Common myeloid progenitor, CD34-positive (primary cell): ENCODE measurements around the gene SMOC2.

ENCODE experiments used
- CTCF ChIA-PET: fragments of 350-600 bp; sonication (Branson Sonifier 250); formaldehyde crosslinking; loops from one replicate; lab custom pipeline; 2021; ENCODE audit warnings: antibody characterized with exemption; lab: Charles Lee
- POLR2A ChIA-PET: fragments of 350-600 bp; sonication (Branson Sonifier 250); formaldehyde crosslinking; loops from one replicate; lab custom pipeline; 2021; ENCODE audit warnings: antibody characterized with exemption; lab: Charles Lee
- DNase-seq, 3 donors: peaks; one replicate each; pipeline versions ENCODE4 v3.0.0 to v3.0.0-alpha.2; 2013
- H3K27ac ChIP-seq, 2 experiments: 1 replicate in 1 of 2; 2 replicates in 1 of 2; pipeline ENCODE4 v1.7.0; 2013; ENCODE audit warnings: inconsistent platforms in 2 of 2, low read length in 2 of 2, mild to moderate bottlenecking in 2 of 2, low read depth in 1 of 2, moderate library complexity in 1 of 2; ENCODE audit not compliant: severe bottlenecking in 2 of 2, insufficient read depth in 1 of 2, poor library complexity in 1 of 2
- H3K27me3 ChIP-seq, 5 experiments: replicated peaks in 2 of 5; 1 replicate in 3 of 5; 2 replicates in 2 of 5; pipeline versions ENCODE4 v1.6.1 to v1.7.0; 2013; ENCODE audit warnings: low read length in 4 of 5, mild to moderate bottlenecking in 2 of 5, moderate library complexity in 2 of 5, inconsistent platforms in 1 of 5; ENCODE audit not compliant: insufficient read depth in 5 of 5, control insufficient read depth in 4 of 5
- H3K36me3 ChIP-seq, 4 experiments: 1 replicate in 2 of 4; 2 replicates in 2 of 4; pipeline versions ENCODE4 v1.6.1 to v1.7.0; 2013; ENCODE audit warnings: low read length in 3 of 4, control low read depth in 1 of 4, mild to moderate bottlenecking in 1 of 4; ENCODE audit not compliant: control insufficient read depth in 4 of 4, insufficient read depth in 4 of 4
- H3K4me1 ChIP-seq, 4 experiments: 1 replicate in 3 of 4; 2 replicates in 1 of 4; pipeline versions ENCODE4 v1.6.1 to v1.7.1; 2013; ENCODE audit warnings: low read length in 3 of 4, mild to moderate bottlenecking in 3 of 4, control low read depth in 1 of 4, inconsistent platforms in 1 of 4, moderate library complexity in 1 of 4; ENCODE audit not compliant: control insufficient read depth in 4 of 4, insufficient read depth in 4 of 4; ENCODE audit errors: control extremely low read depth in 1 of 4
- H3K4me3 ChIP-seq, 7 experiments: 1 replicate in 4 of 7; 2 replicates in 3 of 7; pipeline versions ENCODE4 v1.5.1 to v1.7.0; 2013; ENCODE audit warnings: mild to moderate bottlenecking in 7 of 7, low read length in 6 of 7, moderate library complexity in 6 of 7, inconsistent platforms in 2 of 7, low read depth in 2 of 7, control low read depth in 1 of 7; ENCODE audit not compliant: insufficient read depth in 4 of 7, control insufficient read depth in 1 of 7; ENCODE audit errors: extremely low read depth in 1 of 7
- H3K9me3 ChIP-seq, 5 experiments: 1 replicate in 4 of 5; 2 replicates in 1 of 5; pipeline versions ENCODE4 v1.6.1 to v1.7.1; 2013; ENCODE audit warnings: low read length in 4 of 5, mild to moderate bottlenecking in 2 of 5, inconsistent platforms in 1 of 5, low read depth in 1 of 5, moderate library complexity in 1 of 5; ENCODE audit not compliant: control insufficient read depth in 4 of 5, insufficient read depth in 2 of 5; ENCODE audit errors: control extremely low read depth in 1 of 5
- WGBS: methylation state at CpG from one replicate; pipeline ENCODE4 v1.1.5; 2013; ENCODE audit not compliant: insufficient coverage; 5-methylcytosine and 5-hydroxymethylcytosine counted together

Gene SMOC2

DNA sequence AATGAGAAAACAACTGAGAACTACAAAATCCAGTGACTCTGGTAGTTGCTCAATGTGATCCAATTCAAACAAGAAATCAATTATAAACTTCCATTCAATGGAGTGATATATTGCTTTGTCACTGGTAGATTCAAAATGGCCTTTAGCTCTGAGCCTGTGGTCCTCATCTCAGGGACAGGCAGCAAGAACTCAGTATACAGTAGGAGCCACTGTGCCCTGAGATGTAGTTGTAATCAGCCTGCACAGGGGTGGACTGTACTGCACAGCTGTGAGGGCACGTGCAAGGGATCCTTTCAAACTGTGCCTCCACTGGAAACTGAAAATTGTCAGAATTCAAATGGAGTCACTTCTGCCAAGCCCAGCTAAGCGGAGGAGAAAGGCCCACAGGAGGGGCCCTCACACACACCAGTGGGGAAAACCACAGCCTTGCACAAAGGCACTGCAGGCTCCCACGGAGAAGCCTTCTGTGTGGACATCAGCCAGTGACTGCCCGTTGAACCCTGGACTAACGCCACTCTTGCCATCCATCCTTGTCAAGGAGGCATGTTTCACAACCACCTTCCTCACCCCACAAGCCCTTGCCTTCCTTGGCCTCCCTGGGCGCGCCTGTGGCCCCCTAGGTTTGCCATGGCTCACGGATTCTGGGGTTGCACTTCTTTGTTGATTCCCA lies 186.7 kb downstream of the SMOC2 start:
- POLR2A ChIA-PET = no interaction called here
- CTCF ChIA-PET = no interaction called here
- peaks cover 0 to 3% (median 0%) of the 10 kb centered on the region in 5 experiments for H3K27me3 ChIP-seq
- H3K36me3 ChIP-seq = no peaks in the 10 kb centered on the region
- H3K9me3 ChIP-seq = no peaks in the 10 kb centered on the region
- H3K4me3 ChIP-seq = no peak overlapping the region
- no peak overlapping the region for H3K27ac ChIP-seq
- 93% methylated on average over 8 of the region's 8 CpGs for WGBS
- no peak for DNase-seq
- H3K4me1 ChIP-seq = no peaks in the 10 kb centered on the region

GRCh38 chr6:168628176-168628553 lies 187.2 kb downstream of the SMOC2 start:
- WGBS = 100% methylated on average over 1 of the region's 6 CpGs
- CTCF ChIA-PET = no interaction called here
- Histone ChIP-seq H3K36me3 (no peaks in the 10 kb centered on the region), H3K4me3 (no peak overlapping the region), H3K9me3 (peaks cover 0 to under 1% (median 0%) of the 10 kb centered on the region in 5 experiments), H3K4me1 (no peaks in the 10 kb centered on the region), H3K27me3 (peaks cover 0 to 3% (median 0%) of the 10 kb centered on the region in 5 experiments), H3K27ac (no peak overlapping the region)
- no peak for DNase-seq
- POLR2A ChIA-PET = no interaction called here

- ChIA-PET CTCF (no interaction called here), POLR2A (no interaction called here)
- DNase-seq = no peak
- Histone ChIP-seq H3K4me1 (no peaks in the 10 kb centered on the region), H3K27me3 (peaks cover 0 to 3% (median 0%) of the 10 kb centered on the region in 5 experiments), H3K9me3 (peaks cover 0 to 4% (median 0%) of the 10 kb centered on the region in 5 experiments), H3K36me3 (no peaks in the 10 kb centered on the region), H3K27ac (no peak overlapping the region), H3K4me3 (no peak overlapping the region)
- 98% methylated on average over 14 of the region's 19 CpGs for WGBS
Measured at GRCh38 chr6:168628732-168629245, 187.8 kb downstream of the SMOC2 start.

DNA sequence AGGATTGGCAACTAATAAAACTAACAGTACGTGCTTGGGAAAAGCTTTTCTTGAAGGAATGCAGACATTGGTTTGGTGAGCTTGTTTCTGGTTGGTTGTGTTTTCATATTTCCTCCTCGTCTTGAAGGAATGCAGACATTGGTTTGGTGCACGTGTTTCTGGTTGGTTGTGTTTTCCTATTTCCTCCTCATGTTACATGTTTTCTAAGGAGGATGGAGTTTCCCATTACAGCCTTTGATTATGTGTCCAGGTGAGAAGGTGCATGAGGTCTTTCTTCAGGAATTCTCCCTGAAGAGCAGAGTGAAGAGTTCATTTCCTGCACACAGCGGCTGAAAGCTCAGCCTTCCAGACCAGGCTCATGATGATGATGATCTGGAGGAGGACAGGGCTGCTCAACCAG lies 190.6 kb downstream of the SMOC2 start:
- Histone ChIP-seq H3K4me1 (no peaks in the 10 kb centered on the region), H3K9me3 (peaks cover 0 to 10% (median 0%) of the 10 kb centered on the region in 5 experiments), H3K4me3 (no peak overlapping the region), H3K27ac (no peak overlapping the region), H3K27me3 (peaks cover 0 to 8% (median 0%) of the 10 kb centered on the region in 5 experiments), H3K36me3 (no peaks in the 10 kb centered on the region)
- CTCF ChIA-PET = no interaction called here
- DNase-seq = no peak
- WGBS = 94% methylated on average over 2 of the region's 4 CpGs
- POLR2A ChIA-PET = no interaction called here

GRCh38 chr6:168632694-168633093 lies 191.7 kb downstream of the SMOC2 start:
- 87% methylated on average over 3 of the region's 3 CpGs for WGBS
- Histone ChIP-seq H3K4me3 (no peak overlapping the region), H3K27ac (no peak overlapping the region), H3K4me1 (no peaks in the 10 kb centered on the region), H3K9me3 (peaks cover 0 to 10% (median 0%) of the 10 kb centered on the region in 5 experiments), H3K27me3 (peaks cover 0 to 10% (median 0%) of the 10 kb centered on the region in 5 experiments), H3K36me3 (no peaks in the 10 kb centered on the region)
- CTCF ChIA-PET = no interaction called here
- POLR2A ChIA-PET = no interaction called here
- no peak for DNase-seq

DNA sequence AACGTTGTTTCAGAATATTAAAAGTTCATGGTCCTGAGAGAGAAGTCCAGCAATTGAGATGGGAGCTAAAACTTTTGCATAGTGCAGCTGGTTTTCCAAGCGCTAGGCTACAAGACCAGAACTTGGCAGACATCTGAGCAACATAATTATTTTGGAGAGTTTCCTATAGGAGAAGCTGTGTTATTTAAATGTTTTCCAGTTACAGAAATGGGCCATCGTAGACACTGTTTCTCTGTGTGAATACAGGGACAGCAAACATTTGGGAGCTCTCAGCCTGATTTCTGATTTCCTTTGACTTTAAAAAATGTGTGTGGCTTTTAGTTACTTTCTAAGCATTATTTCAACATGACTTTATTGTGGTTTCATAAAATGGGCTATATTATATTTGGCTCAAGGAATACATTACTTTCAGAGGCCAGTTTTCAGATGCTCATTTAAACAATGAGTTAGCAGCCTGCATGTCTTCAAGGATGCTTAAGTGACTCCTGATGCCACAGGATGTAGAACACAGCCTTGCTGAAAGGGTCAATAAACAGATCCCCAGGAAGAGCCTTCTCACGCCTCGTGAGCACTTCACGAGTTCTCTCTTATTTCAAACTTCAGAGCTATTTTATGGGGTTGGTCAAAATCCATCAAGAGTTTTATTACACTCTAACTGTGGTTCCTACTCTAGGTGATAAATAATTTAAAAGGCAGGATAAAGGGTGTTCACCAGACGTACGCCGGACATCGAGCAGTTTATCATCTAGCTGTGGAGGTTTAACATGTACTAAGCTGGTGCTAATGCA lies 193.8 kb downstream of the SMOC2 start:
- H3K36me3 ChIP-seq = no peaks in the 10 kb centered on the region
- no peak for DNase-seq
- ChIA-PET POLR2A (no interaction called here), CTCF (interaction anchor here (0.8 kb wide), 1 partner anchor 9 kb away, joined by 3 read pairs; no protein-coding TSS in a partner anchor)
- no peak overlapping the region for H3K27ac ChIP-seq
- H3K27me3 ChIP-seq = peaks cover 0 to 18% (median 0%) of the 10 kb centered on the region in 5 experiments
- peaks cover 0 to 10% (median 0%) of the 10 kb centered on the region in 5 experiments for H3K9me3 ChIP-seq
- H3K4me1 ChIP-seq = no peaks in the 10 kb centered on the region
- no peak overlapping the region for H3K4me3 ChIP-seq
- 83% methylated on average over 9 of the region's 10 CpGs for WGBS
